Smooth muscle cell of the brain vasculature (primary cell): Measurements from ENCODE around the gene RAB8B.
"Not testable (repeated sequence)": the region's sequence is repeated elsewhere in the genome, so short reads cannot be mapped to it uniquely, and the experiment has no call there.

Experiments
- DNase-seq: peaks from one replicate; pipeline ENCODE4 v3.0.0-alpha.2; 2012; ENCODE audit warnings: low read depth, low spot score

The RAB8B gene

DNA sequence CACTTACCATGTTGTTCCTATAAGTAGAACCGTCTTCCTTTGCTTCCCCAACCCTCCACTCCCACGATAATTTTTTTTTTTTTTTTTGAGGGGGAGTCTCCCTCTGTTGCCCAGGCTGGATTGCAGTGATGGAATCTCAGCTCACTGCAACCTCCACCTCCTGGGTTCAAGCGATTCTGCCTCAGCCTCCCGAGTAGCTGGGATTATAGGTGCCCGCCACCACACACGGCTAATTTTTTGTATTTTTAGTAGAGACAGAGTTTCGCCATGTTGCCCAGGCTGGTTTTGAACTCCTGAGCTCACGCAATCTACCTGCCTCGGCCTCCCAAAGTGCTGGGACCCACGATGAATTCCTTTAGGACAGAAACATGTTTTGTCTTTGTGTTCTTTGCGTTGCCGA is 19.4 kb downstream of the RAB8B start:
- not testable (repeated sequence) for DNase-seq

- DNase-seq: no peak
Observed at GRCh38 chr15:63210151-63211091, 21.0 kb downstream of the RAB8B start.

DNA sequence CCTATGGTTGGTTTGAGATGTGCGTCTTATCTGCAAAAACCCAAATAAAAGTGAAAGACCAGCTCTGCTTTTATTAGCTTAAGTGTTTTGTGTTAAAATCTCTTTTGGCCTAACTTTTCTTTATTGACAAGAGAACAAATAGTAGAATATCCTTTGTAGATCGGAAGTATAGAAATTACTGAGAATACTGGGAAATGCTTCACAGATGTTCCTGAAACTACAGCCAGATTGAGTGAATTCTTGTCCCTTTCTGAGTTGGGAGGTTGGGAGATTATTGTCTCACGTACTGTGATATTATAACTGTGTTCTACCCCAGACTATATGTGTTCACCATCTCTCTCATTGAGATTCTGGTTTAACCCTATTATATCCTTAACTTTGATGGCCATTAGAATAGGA is 21.7 kb downstream of the RAB8B start:
- DNase-seq: no peak

- no peak for DNase-seq
Observed at GRCh38 chr15:63211549-63211948, 22.1 kb downstream of the RAB8B start.

DNA sequence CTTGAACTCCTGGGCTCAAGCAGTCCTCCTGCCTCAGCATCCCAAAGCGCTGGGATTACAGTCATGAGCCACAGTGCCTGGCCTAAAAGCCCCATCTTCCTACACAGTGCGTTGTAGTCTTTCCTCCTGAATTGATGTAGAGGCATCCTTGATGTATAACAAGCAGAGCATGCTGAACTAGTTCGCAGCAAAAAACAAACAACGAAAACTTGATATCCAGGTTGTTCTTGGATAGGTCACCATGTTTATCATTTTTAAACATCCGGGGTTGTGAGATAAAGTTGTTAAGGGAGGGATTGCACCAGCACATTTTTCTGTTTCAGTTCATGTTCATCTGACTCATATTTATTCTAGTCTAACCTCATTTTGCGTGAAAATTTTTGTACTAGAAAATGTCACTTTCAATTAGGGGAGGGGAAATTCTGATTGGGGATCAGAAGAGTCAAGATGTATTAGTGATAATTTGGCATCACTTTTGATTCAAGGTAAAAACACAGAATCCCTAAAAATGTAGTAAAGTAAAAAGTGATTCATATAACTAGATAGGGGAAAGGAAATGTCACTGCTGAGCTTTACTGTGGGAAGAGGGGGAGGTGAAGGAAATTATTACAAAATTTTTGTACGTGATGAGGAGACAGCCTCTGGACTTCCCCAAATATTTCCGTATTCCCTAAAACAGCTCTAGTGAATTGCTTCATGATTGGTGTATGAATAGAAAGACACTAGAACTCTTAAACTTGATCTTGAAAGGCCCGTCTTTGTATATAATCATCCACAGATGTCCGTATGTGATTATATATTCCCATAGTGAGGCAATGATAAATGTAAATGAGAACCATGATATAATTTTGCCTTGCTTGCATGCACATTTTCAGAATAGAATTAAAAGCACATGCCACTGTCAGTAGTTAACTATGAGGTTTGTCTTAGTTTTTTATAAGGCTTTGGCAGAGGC is 22.9 kb downstream of the RAB8B start:
- no peak for DNase-seq

GRCh38 chr15:63218100-63218808 is 28.8 kb downstream of the RAB8B start:
- DNase-seq: no peak

DNA sequence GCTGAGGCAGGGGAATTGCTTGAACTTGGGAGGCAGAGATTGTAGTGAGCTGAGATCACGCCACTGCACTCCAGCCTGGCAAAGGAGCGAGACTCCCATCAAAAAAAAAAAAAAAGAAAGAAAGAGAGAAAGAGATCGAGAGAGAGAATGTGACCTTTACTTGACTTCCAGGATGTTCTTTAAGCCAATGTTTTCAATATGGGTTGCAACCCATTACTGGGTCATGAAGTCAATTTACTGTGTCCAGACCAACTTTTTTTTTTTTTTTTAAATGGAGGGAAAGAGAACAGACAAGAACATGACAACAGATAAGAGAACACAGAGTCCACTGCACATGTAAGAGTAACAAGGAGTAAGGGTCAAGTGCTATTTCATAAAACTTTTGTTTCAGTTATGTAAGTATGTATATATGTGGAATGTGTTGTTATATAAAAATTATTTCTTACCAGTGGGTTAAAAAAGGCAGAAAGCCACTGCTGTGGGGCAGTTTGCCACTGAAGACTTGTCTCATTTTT is 29.8 kb downstream of the RAB8B start:
- no peak for DNase-seq

- no peak for DNase-seq
Observed at GRCh38 chr15:63221346-63221745, 31.9 kb downstream of the RAB8B start.

GRCh38 chr15:63223463-63223862 is 34.1 kb downstream of the RAB8B start:
- no peak for DNase-seq

- DNase-seq: no peak
Observed at GRCh38 chr15:63225381-63225780, 36.0 kb downstream of the RAB8B start.

DNA sequence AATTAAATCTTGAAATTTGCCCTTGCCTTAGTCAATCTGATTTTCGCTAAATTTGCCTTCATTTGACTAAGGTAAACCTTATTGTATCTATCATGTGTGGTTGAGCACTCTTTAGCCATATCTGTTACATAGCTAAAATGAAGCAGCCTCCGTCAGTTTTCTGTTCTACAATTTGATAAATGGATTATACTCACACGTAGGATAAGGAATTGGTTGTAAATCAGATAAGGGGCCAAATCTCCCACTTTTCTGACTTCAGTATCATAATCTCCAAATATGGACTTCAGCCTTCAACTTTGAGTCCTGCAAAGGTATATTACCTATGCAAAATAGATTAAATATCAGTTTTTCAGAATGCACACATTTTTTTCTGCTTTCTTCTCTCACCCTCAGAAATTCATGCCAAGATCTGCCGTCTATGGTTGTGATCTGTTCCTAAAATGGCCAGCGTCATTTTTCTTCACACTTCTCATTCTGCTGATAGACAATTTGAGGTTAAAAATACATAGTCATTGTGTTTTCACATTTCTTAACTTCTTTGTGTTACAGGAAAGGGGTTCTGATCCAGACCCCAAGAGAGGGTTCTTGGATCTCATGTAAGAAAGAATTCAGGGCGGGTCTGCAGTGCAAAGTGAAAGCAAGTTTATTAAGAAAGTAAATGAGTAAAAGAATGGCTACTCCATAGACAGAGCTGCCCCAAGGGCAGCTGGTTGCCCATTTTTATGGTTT is 36.9 kb downstream of the RAB8B start:
- DNase-seq: no peak

GRCh38 chr15:63226966-63227401 is 37.6 kb downstream of the RAB8B start:
- DNase-seq: no peak

DNA sequence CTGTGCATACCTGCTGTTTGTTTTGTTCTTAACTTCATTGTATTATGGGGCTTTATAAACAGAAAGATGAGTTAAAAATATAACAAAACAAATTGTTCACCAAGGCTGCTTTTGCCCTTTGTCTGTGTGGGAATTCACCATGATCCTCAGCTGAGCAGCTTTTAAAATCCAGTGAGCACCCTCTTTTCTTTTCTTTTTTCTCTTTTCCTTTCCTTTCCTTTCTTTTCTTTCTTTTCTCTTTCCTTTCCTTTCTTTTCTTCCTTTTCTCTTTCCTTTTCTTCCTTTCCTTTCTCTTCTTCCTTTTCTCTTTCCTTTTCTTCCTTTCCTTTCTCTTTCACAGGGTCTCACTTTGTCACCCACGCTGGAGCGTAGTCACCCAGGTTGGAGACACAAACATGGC is 38.3 kb downstream of the RAB8B start:
- DNase-seq: no peak

- no peak for DNase-seq
Observed at GRCh38 chr15:63231206-63231605, 41.8 kb downstream of the RAB8B start.

DNA sequence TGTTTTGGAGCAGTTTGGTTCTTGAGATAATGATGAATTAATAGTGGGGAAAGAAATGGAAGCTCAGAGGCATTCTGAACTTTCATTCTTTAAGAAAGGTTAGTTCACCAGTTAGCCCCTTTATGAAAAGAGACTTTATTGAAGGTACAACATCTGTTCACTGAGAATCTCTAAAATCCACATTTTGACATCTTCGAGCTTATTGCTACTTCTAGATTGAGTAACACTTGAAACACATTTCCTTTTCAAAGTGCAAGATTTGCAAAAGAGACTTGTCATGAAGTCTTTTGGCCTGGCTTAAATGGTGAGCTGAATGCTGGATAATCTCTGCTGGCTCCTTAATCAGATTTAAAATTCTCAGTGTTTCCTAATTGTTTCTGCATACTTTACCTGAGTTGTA is 42.3 kb downstream of the RAB8B start:
- DNase-seq: no peak

DNA sequence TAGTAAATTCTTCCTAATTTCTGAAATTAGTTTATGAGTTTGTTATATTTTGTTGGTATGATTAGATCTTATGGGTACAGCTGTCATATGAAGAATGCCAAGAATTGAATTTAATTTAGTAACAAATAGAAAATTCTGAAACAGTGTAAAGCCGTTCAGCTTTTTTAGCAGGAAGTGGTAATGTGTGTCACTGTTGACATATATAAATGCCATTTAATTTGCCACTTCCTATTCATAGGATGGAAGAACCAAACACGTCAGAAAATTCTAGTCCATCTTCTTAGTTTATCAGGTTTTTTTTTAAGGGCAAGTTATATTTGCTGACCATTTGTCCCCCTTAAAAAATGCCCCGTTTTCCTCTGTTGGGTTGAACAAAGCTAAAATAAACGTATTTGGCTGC is 43.0 kb downstream of the RAB8B start:
- no peak for DNase-seq

DNA sequence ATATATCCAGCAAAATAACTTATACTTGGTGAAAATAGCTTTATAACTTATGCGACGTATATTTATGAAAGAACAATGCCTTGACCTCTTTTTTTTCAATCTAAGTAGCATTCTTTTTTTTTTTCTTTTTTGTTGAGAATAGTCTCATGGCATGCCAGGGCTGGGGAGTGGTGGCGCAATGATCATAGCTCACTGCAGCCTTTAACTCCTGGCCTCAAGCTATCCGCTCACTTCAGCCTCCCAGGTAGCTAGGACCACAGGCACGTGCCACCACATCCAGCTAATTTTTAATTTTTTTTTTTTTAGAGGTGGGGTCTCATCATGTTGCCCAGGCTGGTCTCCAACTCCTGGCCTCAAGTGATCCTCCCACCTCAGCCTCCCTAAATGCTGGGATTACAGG is 43.5 kb downstream of the RAB8B start:
- no peak for DNase-seq

- no peak for DNase-seq
Observed at GRCh38 chr15:63233667-63234423, 44.4 kb downstream of the RAB8B start.

GRCh38 chr15:63234451-63234870 is 45.1 kb downstream of the RAB8B start:
- DNase-seq: no peak

DNA sequence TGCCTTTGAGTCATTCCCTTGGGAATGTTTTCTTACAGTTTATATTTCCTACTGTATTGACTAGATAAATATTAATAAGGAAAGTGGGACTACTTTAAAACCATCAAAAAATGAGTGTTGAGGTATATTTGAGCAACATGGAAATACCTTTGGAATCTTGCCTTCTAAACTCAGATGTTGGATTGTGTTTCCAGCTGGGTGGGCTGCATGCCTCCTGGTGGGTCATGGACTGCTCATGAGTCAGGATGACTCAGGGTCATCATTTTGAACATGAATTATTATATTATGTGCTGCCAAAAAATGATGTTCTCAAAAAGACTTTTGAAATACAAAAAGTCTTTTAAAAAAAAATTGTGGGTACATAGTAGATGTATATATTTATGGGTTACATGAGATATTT is 46.9 kb downstream of the RAB8B start:
- no peak for DNase-seq
